ENCODE measurements around the gene MYRIP. TPM values are rescaled to one million over a fixed set of nuclear protein-coding genes. Genes with fewer than 3 reads are reported as not detected.

The MYRIP gene
- total and polyA plus RNA-seq, 10 of the 15 experiments (the other 5 are each of a cell fraction or from before 2014, with no cell fraction given): 0.03 to 0.08 (median 0.04) TPM; not detected in 6

DNA sequence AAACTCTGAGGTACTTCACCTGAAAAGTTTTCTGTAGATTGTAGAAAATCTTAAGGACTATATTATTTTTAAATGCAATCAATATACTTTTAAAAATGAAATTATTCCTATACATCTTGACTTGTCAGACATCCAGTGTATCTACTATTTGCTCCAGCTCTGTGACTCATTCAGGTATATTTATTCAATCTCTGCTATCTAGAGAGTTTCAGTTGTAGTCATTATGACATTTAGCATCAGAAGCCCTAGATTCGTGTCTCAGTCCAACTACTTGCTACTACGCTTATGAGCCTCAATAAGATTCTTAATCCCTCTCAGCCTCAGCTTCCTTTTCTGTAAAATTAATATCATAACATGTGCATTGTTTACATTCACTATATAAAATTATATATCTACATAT is 477.8 kb downstream of the MYRIP start (continued):
- TF ChIP-seq, protein P1, sequence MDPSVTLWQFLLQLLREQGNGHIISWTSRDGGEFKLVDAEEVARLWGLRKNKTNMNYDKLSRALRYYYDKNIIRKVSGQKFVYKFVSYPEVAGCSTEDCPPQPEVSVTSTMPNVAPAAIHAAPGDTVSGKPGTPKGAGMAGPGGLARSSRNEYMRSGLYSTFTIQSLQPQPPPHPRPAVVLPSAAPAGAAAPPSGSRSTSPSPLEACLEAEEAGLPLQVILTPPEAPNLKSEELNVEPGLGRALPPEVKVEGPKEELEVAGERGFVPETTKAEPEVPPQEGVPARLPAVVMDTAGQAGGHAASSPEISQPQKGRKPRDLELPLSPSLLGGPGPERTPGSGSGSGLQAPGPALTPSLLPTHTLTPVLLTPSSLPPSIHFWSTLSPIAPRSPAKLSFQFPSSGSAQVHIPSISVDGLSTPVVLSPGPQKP (IDR thresholded peaks at IDR 0.05; ENCODE audit: low read depth, low read length): no peak
- TF ChIP-seq ZBED1 (IDR thresholded peaks at IDR 0.05; ENCODE audit: borderline replicate concordance): no peak
- TF ChIP-seq, protein P2, sequence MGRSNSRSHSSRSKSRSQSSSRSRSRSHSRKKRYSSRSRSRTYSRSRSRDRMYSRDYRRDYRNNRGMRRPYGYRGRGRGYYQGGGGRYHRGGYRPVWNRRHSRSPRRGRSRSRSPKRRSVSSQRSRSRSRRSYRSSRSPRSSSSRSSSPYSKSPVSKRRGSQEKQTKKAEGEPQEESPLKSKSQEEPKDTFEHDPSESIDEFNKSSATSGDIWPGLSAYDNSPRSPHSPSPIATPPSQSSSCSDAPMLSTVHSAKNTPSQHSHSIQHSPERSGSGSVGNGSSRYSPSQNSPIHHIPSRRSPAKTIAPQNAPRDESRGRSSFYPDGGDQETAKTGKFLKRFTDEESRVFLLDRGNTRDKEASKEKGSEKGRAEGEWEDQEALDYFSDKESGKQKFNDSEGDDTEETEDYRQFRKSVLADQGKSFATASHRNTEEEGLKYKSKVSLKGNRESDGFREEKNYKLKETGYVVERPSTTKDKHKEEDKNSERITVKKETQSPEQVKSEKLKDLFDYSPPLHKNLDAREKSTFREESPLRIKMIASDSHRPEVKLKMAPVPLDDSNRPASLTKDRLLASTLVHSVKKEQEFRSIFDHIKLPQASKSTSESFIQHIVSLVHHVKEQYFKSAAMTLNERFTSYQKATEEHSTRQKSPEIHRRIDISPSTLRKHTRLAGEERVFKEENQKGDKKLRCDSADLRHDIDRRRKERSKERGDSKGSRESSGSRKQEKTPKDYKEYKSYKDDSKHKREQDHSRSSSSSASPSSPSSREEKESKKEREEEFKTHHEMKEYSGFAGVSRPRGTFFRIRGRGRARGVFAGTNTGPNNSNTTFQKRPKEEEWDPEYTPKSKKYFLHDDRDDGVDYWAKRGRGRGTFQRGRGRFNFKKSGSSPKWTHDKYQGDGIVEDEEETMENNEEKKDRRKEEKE (IDR thresholded peaks at IDR 0.05): no peak

DNA sequence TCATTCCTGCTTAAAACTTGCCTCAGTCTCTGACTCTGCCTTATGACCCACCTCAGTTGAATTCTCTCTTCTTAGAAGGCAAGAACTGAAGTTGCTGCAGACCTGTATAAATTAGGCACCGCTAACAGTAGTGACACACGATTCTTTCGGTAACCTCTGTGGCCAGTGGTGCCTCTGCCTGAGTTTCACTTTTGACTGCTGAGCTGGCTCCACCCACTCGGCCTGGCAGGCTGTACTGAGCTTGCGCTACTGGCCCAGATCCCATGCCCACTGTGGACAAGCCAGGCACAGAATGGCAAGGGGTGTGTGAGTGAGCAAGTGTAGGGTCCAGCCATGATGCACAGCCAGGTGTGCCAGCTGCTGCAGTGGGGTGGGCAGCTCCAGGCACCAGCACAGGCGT is 481.0 kb downstream of the MYRIP start:
- ATAC-seq: 0 out of 3 replicates have a peak, but pooled peaks have one; percentile 36
- intact Hi-C loops (cut with micrococcal nuclease; ENCODE audit: unreplicated experiment): no loop called here
- TF ChIP-seq BHLHE40 (IDR thresholded peaks at IDR 0.05; ENCODE audit: borderline replicate concordance in 1 of 2, low read depth in 2 of 2, low read length in 1 of 2) (no peak), STAT3 (IDR thresholded peaks at IDR 0.05; ENCODE audit: low read depth, low read length) (no peak), IRF4 (IDR thresholded peaks at IDR 0.05; ENCODE audit: low read depth, low read length) (no peak), CBX5 (IDR thresholded peaks at IDR 0.05; ENCODE audit: low read depth) (no peak), GABPA (IDR thresholded peaks at IDR 0.05; ENCODE audit: low read depth) (no peak)
- TF ChIP-seq, protein P3, sequence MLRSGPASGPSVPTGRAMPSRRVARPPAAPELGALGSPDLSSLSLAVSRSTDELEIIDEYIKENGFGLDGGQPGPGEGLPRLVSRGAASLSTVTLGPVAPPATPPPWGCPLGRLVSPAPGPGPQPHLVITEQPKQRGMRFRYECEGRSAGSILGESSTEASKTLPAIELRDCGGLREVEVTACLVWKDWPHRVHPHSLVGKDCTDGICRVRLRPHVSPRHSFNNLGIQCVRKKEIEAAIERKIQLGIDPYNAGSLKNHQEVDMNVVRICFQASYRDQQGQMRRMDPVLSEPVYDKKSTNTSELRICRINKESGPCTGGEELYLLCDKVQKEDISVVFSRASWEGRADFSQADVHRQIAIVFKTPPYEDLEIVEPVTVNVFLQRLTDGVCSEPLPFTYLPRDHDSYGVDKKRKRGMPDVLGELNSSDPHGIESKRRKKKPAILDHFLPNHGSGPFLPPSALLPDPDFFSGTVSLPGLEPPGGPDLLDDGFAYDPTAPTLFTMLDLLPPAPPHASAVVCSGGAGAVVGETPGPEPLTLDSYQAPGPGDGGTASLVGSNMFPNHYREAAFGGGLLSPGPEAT (IDR thresholded peaks at IDR 0.05; ENCODE audit: low read depth): no peak
- TF ChIP-seq, protein P4, sequence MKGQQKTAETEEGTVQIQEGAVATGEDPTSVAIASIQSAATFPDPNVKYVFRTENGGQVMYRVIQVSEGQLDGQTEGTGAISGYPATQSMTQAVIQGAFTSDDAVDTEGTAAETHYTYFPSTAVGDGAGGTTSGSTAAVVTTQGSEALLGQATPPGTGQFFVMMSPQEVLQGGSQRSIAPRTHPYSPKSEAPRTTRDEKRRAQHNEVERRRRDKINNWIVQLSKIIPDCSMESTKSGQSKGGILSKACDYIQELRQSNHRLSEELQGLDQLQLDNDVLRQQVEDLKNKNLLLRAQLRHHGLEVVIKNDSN (IDR thresholded peaks at IDR 0.05; ENCODE audit: borderline replicate concordance, extremely low read length, insufficient read depth, low read depth, low read length): no peak
- TF ChIP-seq, protein P5, sequence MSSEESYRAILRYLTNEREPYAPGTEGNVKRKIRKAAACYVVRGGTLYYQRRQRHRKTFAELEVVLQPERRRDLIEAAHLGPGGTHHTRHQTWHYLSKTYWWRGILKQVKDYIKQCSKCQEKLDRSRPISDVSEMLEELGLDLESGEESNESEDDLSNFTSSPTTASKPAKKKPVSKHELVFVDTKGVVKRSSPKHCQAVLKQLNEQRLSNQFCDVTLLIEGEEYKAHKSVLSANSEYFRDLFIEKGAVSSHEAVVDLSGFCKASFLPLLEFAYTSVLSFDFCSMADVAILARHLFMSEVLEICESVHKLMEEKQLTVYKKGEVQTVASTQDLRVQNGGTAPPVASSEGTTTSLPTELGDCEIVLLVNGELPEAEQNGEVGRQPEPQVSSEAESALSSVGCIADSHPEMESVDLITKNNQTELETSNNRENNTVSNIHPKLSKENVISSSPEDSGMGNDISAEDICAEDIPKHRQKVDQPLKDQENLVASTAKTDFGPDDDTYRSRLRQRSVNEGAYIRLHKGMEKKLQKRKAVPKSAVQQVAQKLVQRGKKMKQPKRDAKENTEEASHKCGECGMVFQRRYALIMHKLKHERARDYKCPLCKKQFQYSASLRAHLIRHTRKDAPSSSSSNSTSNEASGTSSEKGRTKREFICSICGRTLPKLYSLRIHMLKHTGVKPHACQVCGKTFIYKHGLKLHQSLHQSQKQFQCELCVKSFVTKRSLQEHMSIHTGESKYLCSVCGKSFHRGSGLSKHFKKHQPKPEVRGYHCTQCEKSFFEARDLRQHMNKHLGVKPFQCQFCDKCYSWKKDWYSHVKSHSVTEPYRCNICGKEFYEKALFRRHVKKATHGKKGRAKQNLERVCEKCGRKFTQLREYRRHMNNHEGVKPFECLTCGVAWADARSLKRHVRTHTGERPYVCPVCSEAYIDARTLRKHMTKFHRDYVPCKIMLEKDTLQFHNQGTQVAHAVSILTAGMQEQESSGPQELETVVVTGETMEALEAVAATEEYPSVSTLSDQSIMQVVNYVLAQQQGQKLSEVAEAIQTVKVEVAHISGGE (CRISPR knock-in tag; IDR thresholded peaks at IDR 0.05): no peak

More for the DNA sequence above, 481.0 kb downstream of the MYRIP start:
- ChIA-PET SMC1A (ENCODE audit: uncharacterized antibody, unreplicated experiment) (no interaction called here), CTCF (interaction anchor here (1.5 kb wide), 1 partner anchor 18 kb away, joined by 5 read pairs; no protein-coding TSS in a partner anchor), POLR2A (no interaction called here), RAD21 (ENCODE audit: unreplicated experiment) (no interaction called here)
- BruUV-seq (replicated peaks): no TSS peak
- Histone ChIP-seq H3K4me3 (no peak overlapping the region), H3K9ac (ENCODE audit: control insufficient read depth, insufficient read depth, low read length) (no peak overlapping the region), H2AFZ (ENCODE audit: control insufficient read depth, low read depth, low read length) (no peak overlapping the region), H4K20me1 (ENCODE audit: control insufficient read depth, insufficient read depth) (no peaks in the 10 kb centered on the region), H3K36me3 (ENCODE audit: control insufficient read depth in 2 of 2, insufficient read depth in 2 of 2, low read length in 1 of 2) (no peaks in the 10 kb centered on the region), H3K27ac (ENCODE audit: control insufficient read depth, insufficient read depth) (no peak overlapping the region), H3K4me1 (ENCODE audit: control insufficient read depth, insufficient read depth, low read length) (no peaks in the 10 kb centered on the region), H3K4me2 (ENCODE audit: control insufficient read depth, insufficient read depth) (no peak overlapping the region), H3K9me3 (replicated peaks; ENCODE audit: control insufficient read depth, insufficient read depth, low read length) (no peaks in the 10 kb centered on the region; the same call in 2 of the 3 replicates), H3K79me2 (ENCODE audit: control insufficient read depth, insufficient read depth, low read length) (no peaks in the 10 kb centered on the region), H3K27me3 (replicated peaks in 1 of 2; ENCODE audit: control insufficient read depth in 2 of 2, insufficient read depth in 2 of 2, low read length in 1 of 2) (no peaks in the 10 kb centered on the region)
- DNase-seq (ENCODE audit: low read depth, low spot score): no peak
- 88% methylated on average over 6 of the region's 6 CpGs for WGBS (ENCODE audit: insufficient coverage, insufficient replicate concordance, low lambda C conversion rate, missing lambda C conversion rate)
- no peak for FAIRE-seq
- in situ Hi-C loops (cut with MboI): no loop called here

Data from GM12878 (cell line).